H9 (cell line): ENCODE measurements around the gene KCNIP1. TPM values are rescaled to one million over a fixed set of nuclear protein-coding genes. Genes with fewer than 3 reads are reported as not detected.

Experiments used
- DNase-seq: peaks from one replicate; pipeline ENCODE4 v3.0.0-alpha.2; 2017
- H2AFZ ChIP-seq: one replicate; pipeline ENCODE4 v1.6.1; 2013; ENCODE audit warnings: mild to moderate bottlenecking, low read length, control low read depth, moderate library complexity
- H2AK5ac ChIP-seq: 2 replicates; pipeline ENCODE4 v1.6.1; 2013; ENCODE audit warnings: low read length, control low read depth, mixed read lengths; ENCODE audit not compliant: insufficient read length
- H2BK120ac ChIP-seq: one replicate; pipeline ENCODE4 v1.6.1; 2013; ENCODE audit warnings: low read depth, mild to moderate bottlenecking, low read length, control low read depth, inconsistent platforms; ENCODE audit not compliant: poor library complexity, severe bottlenecking
- H2BK12ac ChIP-seq: 2 replicates; pipeline ENCODE4 v1.6.1; 2013; ENCODE audit warnings: low read length, control low read depth, mixed read lengths, low read depth; ENCODE audit not compliant: insufficient read length
- H2BK15ac ChIP-seq: 2 replicates; pipeline ENCODE4 v1.6.1; 2013; ENCODE audit warnings: low read depth, low read length, control low read depth
- H2BK20ac ChIP-seq: one replicate; pipeline ENCODE4 v1.6.1; 2013; ENCODE audit warnings: low read depth, mild to moderate bottlenecking, low read length, control low read depth, inconsistent platforms; ENCODE audit not compliant: poor library complexity, severe bottlenecking
- H2BK5ac ChIP-seq: 2 replicates; pipeline ENCODE4 v1.6.1; 2013; ENCODE audit warnings: low read length, control low read depth, mixed read lengths; ENCODE audit not compliant: insufficient read length
- H3K14ac ChIP-seq: 2 replicates; pipeline ENCODE4 v1.6.1; 2013; ENCODE audit warnings: low read length, control low read depth; ENCODE audit not compliant: insufficient read depth
- H3K18ac ChIP-seq: 2 replicates; pipeline ENCODE4 v1.6.1; 2013; ENCODE audit warnings: low read depth, mild to moderate bottlenecking, mixed read lengths, low read length, control low read depth; ENCODE audit not compliant: insufficient read length
- H3K23ac ChIP-seq: 2 replicates; pipeline ENCODE4 v1.6.1; 2013; ENCODE audit warnings: low read length, control low read depth, mixed read lengths, low read depth; ENCODE audit not compliant: insufficient read length
- H3K23me2 ChIP-seq: 2 replicates; pipeline ENCODE4 v1.6.1; 2013; ENCODE audit warnings: low read depth, mild to moderate bottlenecking, mixed read lengths, low read length, control low read depth; ENCODE audit not compliant: insufficient read length, poor library complexity, severe bottlenecking
- H3K27ac ChIP-seq: 2 replicates; pipeline ENCODE4 v1.5.1; 2013; ENCODE audit warnings: low read length, control low read depth, mixed read lengths, low read depth; ENCODE audit not compliant: insufficient read length
- H3K27me3 ChIP-seq: 2 replicates; pipeline ENCODE4 v1.6.1; 2013; ENCODE audit warnings: low read length, control low read depth, inconsistent platforms; ENCODE audit not compliant: insufficient read depth
- H3K4ac ChIP-seq: 2 replicates; pipeline ENCODE4 v1.6.1; 2013; ENCODE audit warnings: low read depth, mild to moderate bottlenecking, control low read depth, inconsistent platforms, low read length, moderate library complexity
- H3K4me1 ChIP-seq: 2 replicates; pipeline ENCODE4 v1.6.1; 2013; ENCODE audit warnings: low read length, control low read depth, inconsistent platforms; ENCODE audit not compliant: insufficient read depth
- H3K4me2 ChIP-seq: 2 replicates; pipeline ENCODE4 v1.6.1; 2013; ENCODE audit warnings: low read length, control low read depth, mixed read lengths; ENCODE audit not compliant: insufficient read length, insufficient read depth
- H3K56ac ChIP-seq: 2 replicates; pipeline ENCODE4 v1.6.1; 2013; ENCODE audit warnings: low read depth, mild to moderate bottlenecking, mixed read lengths, low read length, control low read depth; ENCODE audit not compliant: insufficient read length
- H3K79me1 ChIP-seq: 2 replicates; pipeline ENCODE4 v1.6.1; 2013; ENCODE audit warnings: low read depth, mild to moderate bottlenecking, moderate library complexity, low read length, control low read depth, inconsistent platforms; ENCODE audit not compliant: insufficient read depth, poor library complexity, severe bottlenecking
- H3K79me2 ChIP-seq: 2 replicates; pipeline ENCODE4 v1.6.1; 2013; ENCODE audit warnings: low read length, control low read depth, inconsistent platforms; ENCODE audit not compliant: insufficient read depth
- H3K9ac ChIP-seq: 2 replicates; pipeline ENCODE4 v1.6.1; 2013; ENCODE audit warnings: low read length, control low read depth, mixed read lengths; ENCODE audit not compliant: insufficient read length; ENCODE audit errors: extremely low read depth
- H3K9me3 ChIP-seq: one replicate; pipeline ENCODE4 v1.6.1; 2013; ENCODE audit warnings: low read depth, low read length, inconsistent platforms; ENCODE audit not compliant: control insufficient read depth
- H3T11ph ChIP-seq: one replicate; pipeline ENCODE4 v1.6.1; 2013; ENCODE audit warnings: mild to moderate bottlenecking, low read length, control low read depth, inconsistent platforms
- H4K20me1 ChIP-seq: one replicate; pipeline ENCODE4 v1.6.1; 2013; ENCODE audit not compliant: control insufficient read depth, insufficient read length, insufficient read depth
- H4K5ac ChIP-seq: 2 replicates; pipeline ENCODE4 v1.6.1; 2013; ENCODE audit warnings: low read depth, mild to moderate bottlenecking, mixed read lengths, low read length, control low read depth; ENCODE audit not compliant: insufficient read length
- H4K8ac ChIP-seq: replicated peaks from 2 replicates; pipeline ENCODE4 v1.6.1; 2013; ENCODE audit warnings: low read length, control low read depth, mixed read lengths, low read depth; ENCODE audit not compliant: insufficient read length
- H4K91ac ChIP-seq: 2 replicates; pipeline ENCODE4 v1.6.1; 2013; ENCODE audit warnings: low read depth, mild to moderate bottlenecking, moderate library complexity, mixed read lengths, low read length, control low read depth; ENCODE audit not compliant: insufficient read length
- H3K27ac Mint-ChIP-seq, 3 experiments: 2 replicates in 2 of 3; 3 replicates in 1 of 3; pipeline ENCODE4 v1.8.0; 2020 to 2021; ENCODE audit warnings: mixed read lengths in 3 of 3, mild to moderate bottlenecking in 1 of 3, moderate library complexity in 1 of 3
- H3K27me3 Mint-ChIP-seq: 2 replicates; pipeline ENCODE4 v1.8.0; 2021; ENCODE audit warnings: low read depth, mild to moderate bottlenecking, moderate library complexity, mixed read lengths
- H3K36me3 Mint-ChIP-seq, 3 experiments: 2 replicates in 2 of 3; 3 replicates in 1 of 3; pipeline ENCODE4 v1.8.0; 2020 to 2021; ENCODE audit warnings: low read depth in 3 of 3, mixed read lengths in 3 of 3; ENCODE audit not compliant: insufficient read depth in 1 of 3
- H3K4me1 Mint-ChIP-seq, 2 experiments: 2 replicates each; pipeline ENCODE4 v1.8.0; 2020; ENCODE audit warnings: mixed read lengths in 2 of 2
- H3K4me3 Mint-ChIP-seq, 2 experiments: 2 replicates in 1 of 2; 3 replicates in 1 of 2; pipeline ENCODE4 v1.8.0; 2020 to 2021; ENCODE audit warnings: mild to moderate bottlenecking in 2 of 2, mixed read lengths in 2 of 2, moderate library complexity in 1 of 2
- H3K9me3 Mint-ChIP-seq, 2 experiments: 2 replicates in 1 of 2; 3 replicates in 1 of 2; pipeline ENCODE4 v1.8.0; 2020; ENCODE audit warnings: mild to moderate bottlenecking in 2 of 2, mixed read lengths in 2 of 2, moderate library complexity in 1 of 2
- CTCF ChIP-seq: fragments of 200-600 bp; sonication (generic); conservative IDR thresholded peaks from 3 replicates; pipeline ENCODE4 v1.8.0; 2021; ENCODE audit warnings: antibody characterized with exemption, mild to moderate bottlenecking
- WGBS: extraction: QIAGEN DNeasy Blood & Tissue Kit; methylation state at CpG from one replicate; pipeline ENCODE4 v1.1.7; 2013; ENCODE audit warnings: missing lambda C conversion rate, low lambda C conversion rate, mixed read lengths; ENCODE audit not compliant: insufficient read length; ENCODE audit errors: extremely low coverage; 5-methylcytosine and 5-hydroxymethylcytosine counted together
- total RNA-seq: library from RNA; stranded (reverse); gene quantifications from 2 replicates; pipeline ENCODE4 v1.2.1, GENCODE V29; 2021

KCNIP1 gene
- total RNA-seq, 1 experiment from 2014 or later: 0.63 TPM

- no peak overlapping the region for H3K4me3 Mint-ChIP-seq
- Histone ChIP-seq H3K4me1 (no peaks in the 10 kb centered on the region), H3K14ac (no peak overlapping the region), H4K8ac (no peak overlapping the region), H3K23me2 (no peaks in the 10 kb centered on the region), H3T11ph (no peak overlapping the region), H2BK120ac (no peak overlapping the region), H2BK12ac (no peak overlapping the region), H3K79me2 (no peaks in the 10 kb centered on the region), H3K4me2 (no peak overlapping the region), H4K20me1 (no peaks in the 10 kb centered on the region), H3K56ac (no peak overlapping the region), H3K9ac (no peak overlapping the region), H3K79me1 (no peaks in the 10 kb centered on the region), H4K5ac (no peak overlapping the region), H4K91ac (no peak overlapping the region), H3K23ac (no peak overlapping the region), H3K27ac (no peak overlapping the region), H2AK5ac (no peak overlapping the region), H3K18ac (no peak overlapping the region), H3K27me3 (no peaks in the 10 kb centered on the region), H2BK20ac (no peak overlapping the region), H2BK15ac (no peak overlapping the region), H3K4ac (no peak overlapping the region), H2BK5ac (no peak overlapping the region), H2AFZ (no peak overlapping the region), H3K9me3 (no peaks in the 10 kb centered on the region)
- H3K27ac Mint-ChIP-seq: no peak overlapping the region
- H3K4me1 Mint-ChIP-seq: peaks cover 15 to 16% of the 10 kb centered on the region in 2 experiments
- TF ChIP-seq CTCF: no peak
- no peaks in the 10 kb centered on the region for H3K36me3 Mint-ChIP-seq
- H3K27me3 Mint-ChIP-seq: peaks cover 11% of the 10 kb centered on the region
- no CpG with 5 or more reads among the region's 5 CpGs for WGBS
- no peaks in the 10 kb centered on the region for H3K9me3 Mint-ChIP-seq
- DNase-seq: no peak
Observed at GRCh38 chr5:170480260-170480659, 23.6 kb upstream of the KCNIP1 start.
